Measurements from ENCODE around the gene GYPC.
A peak's percentile ranks its signal among the peaks of the same experiment; 100 is the strongest.
"Not testable (repeated sequence)": the region's sequence is repeated elsewhere in the genome, so short reads cannot be mapped to it uniquely, and the experiment has no call there.

Gene GYPC
- 39.3 to 104 (median 64.2) reads per million in 4 donors for total RNA-seq

- peak in 3 of 5 donors; percentile 33 to 69 (median 45) for DNase-seq
Measured at GRCh38 chr2:126655500-126656430, at the start of gene GYPC. TSS of gene GYPC (plus strand) at chr2:126656158. CDS start at chr2:126656264, 106 bp downstream.

- DNase-seq, result no peak
Measured at GRCh38 chr2:126614524-126615227, 41.3 kb upstream of the GYPC start.

GRCh38 chr2:126616606-126617069 lies 39.3 kb upstream of the GYPC start:
- DNase-seq, result no peak

GRCh38 chr2:126620302-126620701 lies 35.7 kb upstream of the GYPC start:
- DNase-seq, result no peak

- no peak for DNase-seq
Measured at GRCh38 chr2:126623000-126623399, 33.0 kb upstream of the GYPC start.

GRCh38 chr2:126627643-126628042 lies 28.3 kb upstream of the GYPC start:
- DNase-seq, result no peak

GRCh38 chr2:126634273-126634861 lies 21.6 kb upstream of the GYPC start:
- peak in 1 of 5 donors; percentile 10 for DNase-seq

- no peak for DNase-seq
Measured at GRCh38 chr2:126635281-126635680, 20.7 kb upstream of the GYPC start.

GRCh38 chr2:126635736-126636135 lies 20.2 kb upstream of the GYPC start:
- DNase-seq, result no peak

- DNase-seq, result no peak
Measured at GRCh38 chr2:126637386-126637785, 18.6 kb upstream of the GYPC start.

- no peak for DNase-seq
Measured at GRCh38 chr2:126638746-126639145, 17.2 kb upstream of the GYPC start.

- DNase-seq, result no peak
Measured at GRCh38 chr2:126639276-126639675, 16.7 kb upstream of the GYPC start.

GRCh38 chr2:126641294-126641693 lies 14.7 kb upstream of the GYPC start:
- not testable (repeated sequence) for DNase-seq

GRCh38 chr2:126642031-126642430 lies 13.9 kb upstream of the GYPC start:
- no peak for DNase-seq

GRCh38 chr2:126643431-126643830 lies 12.5 kb upstream of the GYPC start:
- no peak for DNase-seq

- no peak for DNase-seq
Measured at GRCh38 chr2:126643972-126644371, 12.0 kb upstream of the GYPC start.

GRCh38 chr2:126644630-126645191 lies 11.2 kb upstream of the GYPC start:
- no peak for DNase-seq

- no peak for DNase-seq
Measured at GRCh38 chr2:126645211-126645618, 10.7 kb upstream of the GYPC start.

- no peak for DNase-seq
Measured at GRCh38 chr2:126646026-126646425, 9.9 kb upstream of the GYPC start.

GRCh38 chr2:126647714-126648344 lies 8.1 kb upstream of the GYPC start:
- not testable (repeated sequence) for DNase-seq

- not testable (repeated sequence) for DNase-seq
Measured at GRCh38 chr2:126648345-126648786, 7.6 kb upstream of the GYPC start.

GRCh38 chr2:126649101-126649500 lies 6.9 kb upstream of the GYPC start:
- DNase-seq, result no peak

All from T-helper 1 cell (primary cell).